HPDE6-E6E7 (cell line): ENCODE data around the gene TEAD1.

ENCODE experiments used
- DNase-seq: peaks from one replicate; pipeline ENCODE4 v3.0.0; 2011; ENCODE audit warnings: missing footprints; ENCODE audit errors: extremely low spot score

Gene TEAD1

GRCh38 chr11:12673924-12674570 is at the start of gene TEAD1:
Gene TEAD1 (plus strand): TSS chr11:12674421.
- peak; percentile 71 for DNase-seq

GRCh38 chr11:12624595-12624994 is 49.6 kb upstream of the TEAD1 start:
- DNase-seq = no peak

DNA sequence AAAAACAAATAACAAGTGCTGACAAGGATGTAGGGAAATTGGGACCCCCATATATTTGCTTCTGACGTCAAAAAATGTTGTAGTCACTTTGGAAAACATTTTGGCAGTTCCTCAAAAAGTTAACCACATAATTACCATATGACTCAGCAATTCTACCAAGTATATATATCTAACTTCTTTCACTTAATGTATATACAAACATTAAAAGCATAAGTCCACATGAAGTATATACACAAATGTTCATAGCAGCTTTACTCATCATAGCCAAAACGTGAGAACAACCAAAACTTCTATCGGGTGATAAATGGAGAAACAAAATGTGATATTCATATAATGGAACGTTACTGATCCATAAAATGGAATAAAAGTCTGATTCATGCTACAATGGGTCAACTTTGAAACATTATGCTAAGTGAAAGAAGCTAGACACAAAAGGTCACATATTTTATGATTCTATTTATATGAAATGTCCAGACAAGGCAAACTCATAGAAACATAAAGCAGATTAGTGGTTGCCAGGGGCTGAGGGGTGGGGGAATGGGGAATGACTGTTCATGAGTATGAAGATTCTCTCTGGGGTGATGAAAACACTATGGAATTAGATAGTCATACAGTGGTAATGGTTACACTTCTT is 48.7 kb upstream of the TEAD1 start:
- DNase-seq = no peak

DNA sequence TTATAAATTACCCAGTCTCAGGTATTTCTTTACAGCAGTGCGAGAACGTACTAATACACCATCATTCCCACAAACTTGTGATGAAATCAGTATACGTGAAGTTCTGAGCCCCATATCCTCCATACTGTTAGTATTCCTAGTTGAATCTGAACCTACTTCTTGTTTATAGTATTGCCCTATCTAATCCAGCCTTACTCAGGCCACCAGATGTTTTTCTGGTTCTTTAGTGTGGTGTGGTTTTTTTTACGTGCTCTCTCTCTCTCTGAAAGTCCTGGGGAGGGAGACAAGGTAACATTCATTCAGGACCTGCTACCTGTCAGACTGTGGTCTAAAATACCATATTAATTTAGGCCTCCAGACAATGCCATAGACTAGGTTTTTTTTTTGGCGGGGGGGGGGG is 47.6 kb upstream of the TEAD1 start:
- no peak for DNase-seq

DNA sequence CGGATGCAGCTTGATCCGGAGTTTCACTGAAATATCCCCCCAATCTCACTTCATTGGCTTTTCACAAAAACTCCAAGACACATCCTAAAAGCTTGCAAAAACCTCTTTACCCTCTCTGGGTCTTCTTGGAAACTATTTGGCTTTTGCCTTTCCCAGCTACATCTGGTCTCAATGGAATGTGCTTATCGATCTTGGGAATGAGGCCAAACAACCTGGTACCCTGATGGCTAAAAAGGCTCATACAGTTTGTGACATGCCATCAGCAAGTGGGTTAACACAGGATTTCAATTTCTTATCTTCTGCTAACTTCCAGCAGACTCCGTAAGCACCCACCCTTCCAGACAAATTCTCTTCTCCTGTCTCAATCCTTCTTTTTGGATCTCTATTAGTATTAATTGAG is 45.9 kb upstream of the TEAD1 start:
- no peak for DNase-seq

DNA sequence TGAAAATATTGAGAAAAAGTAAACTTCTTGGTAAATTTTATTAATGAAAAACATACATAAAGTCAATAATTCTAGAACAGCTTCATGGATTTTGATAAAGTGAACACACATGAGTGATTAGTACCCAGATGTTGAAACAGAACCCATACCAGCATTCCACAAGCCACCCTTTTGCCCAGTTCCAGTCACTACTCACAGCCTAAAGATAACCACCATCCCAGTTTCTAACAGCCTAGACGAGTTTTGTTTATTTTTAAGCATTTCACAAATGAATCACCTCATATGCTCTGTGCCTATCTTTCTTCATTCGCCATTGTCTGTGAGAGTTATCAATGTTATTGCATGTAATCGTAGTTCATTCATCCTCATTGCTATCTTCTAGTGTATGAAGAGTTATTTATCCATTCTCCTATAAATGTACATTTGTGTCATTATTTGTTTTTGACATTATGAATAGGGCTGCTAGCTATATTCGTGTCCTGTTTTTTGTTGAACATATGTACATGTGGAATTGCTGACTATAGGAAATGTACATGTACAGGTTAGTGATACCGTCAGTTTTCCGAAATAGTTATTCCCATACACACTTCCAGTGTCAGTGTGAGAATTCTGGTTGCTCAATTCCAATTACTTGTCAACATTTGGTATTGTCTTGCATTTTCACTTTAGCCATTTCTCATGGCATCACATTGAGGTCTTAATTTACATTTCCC is 44.5 kb upstream of the TEAD1 start:
- no peak for DNase-seq

DNA sequence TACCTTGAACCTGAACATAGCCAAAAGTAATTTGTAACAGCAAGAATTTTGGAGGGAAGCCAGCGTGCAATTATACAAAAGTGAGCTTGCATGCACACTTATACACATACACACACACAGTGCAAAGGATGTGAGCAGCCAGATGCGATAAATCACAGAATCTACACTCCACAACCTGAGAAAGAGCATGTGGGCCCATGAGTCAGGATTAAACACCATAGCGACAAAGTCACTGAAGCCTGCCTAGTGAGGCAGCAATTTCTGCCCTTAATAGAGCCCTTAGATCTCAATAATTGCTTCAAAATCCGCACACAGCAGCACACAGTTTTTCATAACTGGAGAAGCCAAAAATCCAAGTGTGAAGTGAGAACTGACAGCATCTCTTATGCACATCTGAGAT is 42.6 kb upstream of the TEAD1 start:
- no peak for DNase-seq

GRCh38 chr11:12634329-12634728 is 39.9 kb upstream of the TEAD1 start:
- no peak for DNase-seq

DNA sequence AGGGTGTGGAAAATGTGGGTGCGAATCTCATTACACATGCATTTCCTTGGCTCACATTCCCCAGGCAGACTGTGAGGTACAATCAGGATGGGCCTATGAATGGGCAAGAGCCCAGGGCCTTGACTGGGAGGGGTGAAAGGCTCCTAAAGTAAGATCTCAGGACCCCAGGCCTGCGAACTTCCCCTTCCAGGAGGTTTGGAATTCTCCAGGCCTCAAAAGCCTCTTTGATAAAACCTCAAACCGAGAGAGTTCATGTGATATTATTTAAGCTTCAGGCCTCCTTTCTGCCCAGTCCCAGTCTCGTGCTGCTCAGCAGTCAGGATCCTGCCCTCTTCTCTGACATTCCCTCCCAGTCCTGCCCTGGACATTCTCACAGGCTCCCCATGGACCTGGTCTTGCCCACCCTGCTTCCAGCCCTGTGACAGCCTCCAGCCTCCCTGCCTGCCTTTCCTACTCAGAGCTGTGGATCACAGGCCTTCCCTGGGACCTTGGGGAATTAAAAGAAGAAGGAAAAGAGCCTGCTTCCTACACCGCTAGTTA is 37.3 kb upstream of the TEAD1 start:
- no peak for DNase-seq

DNA sequence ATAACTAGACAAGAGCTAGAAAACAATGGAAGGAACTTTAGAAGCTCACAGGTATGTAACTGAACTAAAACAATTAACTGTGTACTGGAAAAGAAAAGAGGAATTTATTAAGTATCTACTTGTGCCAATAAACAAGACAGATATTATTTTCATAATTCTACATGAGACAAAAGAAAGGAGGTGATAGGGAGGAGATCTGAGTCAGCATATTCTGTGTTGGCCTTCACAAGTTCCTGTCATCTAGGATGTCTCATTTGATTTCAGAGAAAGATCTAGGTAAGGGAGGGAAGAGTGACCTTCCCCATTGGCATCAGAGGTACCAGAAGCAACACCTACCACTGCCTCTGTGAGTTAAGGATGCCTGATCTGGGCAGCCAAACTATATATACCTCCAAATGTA is 34.8 kb upstream of the TEAD1 start:
- DNase-seq = no peak

DNA sequence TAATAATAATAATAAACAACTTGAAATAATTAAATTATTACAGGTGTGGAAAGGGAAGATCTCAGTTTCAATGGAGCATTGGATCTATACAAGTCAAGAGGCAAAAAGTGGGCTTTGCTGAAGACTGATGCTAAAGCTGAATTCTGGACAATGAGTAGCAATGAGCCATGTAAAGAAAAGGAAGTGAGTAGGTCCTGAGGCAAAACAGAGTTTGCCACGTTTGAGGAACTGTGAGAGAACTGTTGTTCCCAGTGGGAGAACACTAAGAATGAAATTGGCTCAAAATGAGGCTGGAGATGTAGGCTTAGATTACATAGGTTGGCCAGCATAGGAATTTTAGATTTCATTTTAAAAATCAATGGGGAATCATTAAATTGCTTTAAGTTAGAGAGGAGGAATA is 33.9 kb upstream of the TEAD1 start:
- no peak for DNase-seq

DNA sequence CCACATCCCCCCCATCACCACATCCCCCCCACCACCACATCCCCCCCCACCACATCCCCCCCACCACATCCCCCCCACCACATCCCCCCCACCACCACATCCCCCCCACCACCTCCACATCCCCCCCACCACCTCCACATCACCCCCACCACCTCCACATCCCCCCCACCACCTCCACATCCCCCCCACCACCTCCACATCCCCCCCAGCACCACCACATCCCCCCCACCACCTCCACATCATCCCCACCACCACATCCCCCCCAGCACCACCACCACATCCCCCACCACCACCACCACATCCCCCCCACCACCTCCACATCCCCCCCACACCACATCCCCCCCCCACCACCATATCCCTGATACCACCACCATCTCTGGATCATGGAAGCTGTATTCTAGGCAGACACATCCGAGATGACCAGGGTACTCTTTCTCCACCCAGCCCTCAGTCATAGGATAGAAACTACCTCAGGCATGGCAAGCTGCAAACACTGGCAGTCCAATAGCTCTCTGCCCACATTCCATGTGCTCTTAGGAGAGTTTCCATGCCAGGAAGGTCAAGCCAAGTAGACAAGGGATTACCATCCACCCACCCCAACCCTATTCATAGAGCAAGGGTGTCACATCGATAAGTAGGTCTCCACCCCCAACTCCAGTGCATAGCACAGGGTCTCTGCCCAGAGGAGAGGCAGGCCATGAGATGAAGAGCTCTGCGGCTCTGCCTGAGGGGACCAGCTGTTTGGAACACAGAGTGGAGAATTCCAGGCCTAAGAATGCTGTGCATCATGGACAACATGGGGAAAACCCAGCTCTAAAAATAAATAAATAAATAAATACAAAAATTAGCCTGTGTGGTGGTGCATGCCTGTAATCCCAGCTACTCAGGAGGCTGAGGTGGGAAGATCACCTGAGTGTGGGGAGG is 33.0 kb upstream of the TEAD1 start:
- DNase-seq = peak; percentile 21

- DNase-seq = no peak
Observed at GRCh38 chr11:12642040-12642439, 32.2 kb upstream of the TEAD1 start.

DNA sequence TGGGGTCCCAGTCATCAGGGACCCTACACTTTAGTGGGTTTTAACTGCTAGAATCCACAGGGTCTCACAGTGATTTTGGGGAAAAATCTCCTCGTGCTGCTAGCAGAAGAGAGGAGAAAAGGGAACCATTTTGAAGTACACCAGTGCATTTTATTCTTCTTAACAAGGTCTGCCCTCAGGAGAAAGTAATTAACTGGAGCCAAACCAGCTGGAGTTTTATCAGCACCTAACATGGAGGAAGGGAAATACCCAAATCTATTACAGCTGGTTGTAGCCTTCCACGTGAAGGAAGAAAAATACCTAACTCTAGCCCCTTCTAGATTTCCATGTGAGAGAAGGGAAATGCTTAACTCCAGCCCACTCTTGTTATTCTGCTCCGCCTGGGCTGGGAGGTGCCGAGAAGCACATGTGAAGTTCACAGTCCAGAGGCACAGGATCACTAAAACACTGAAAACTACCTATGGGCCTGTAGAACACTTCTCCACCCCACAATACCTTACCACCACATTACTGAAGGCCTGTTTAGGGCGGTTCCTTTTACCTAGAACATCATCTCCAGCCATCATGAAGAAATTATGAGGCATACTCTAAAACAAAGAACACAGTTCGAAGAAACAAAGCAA is 31.3 kb upstream of the TEAD1 start:
- DNase-seq = no peak

- DNase-seq = no peak
Observed at GRCh38 chr11:12646478-12646877, 27.7 kb upstream of the TEAD1 start.

- no peak for DNase-seq
Observed at GRCh38 chr11:12653729-12654128, 20.5 kb upstream of the TEAD1 start.

GRCh38 chr11:12655842-12656241 is 18.4 kb upstream of the TEAD1 start:
- no peak for DNase-seq

DNA sequence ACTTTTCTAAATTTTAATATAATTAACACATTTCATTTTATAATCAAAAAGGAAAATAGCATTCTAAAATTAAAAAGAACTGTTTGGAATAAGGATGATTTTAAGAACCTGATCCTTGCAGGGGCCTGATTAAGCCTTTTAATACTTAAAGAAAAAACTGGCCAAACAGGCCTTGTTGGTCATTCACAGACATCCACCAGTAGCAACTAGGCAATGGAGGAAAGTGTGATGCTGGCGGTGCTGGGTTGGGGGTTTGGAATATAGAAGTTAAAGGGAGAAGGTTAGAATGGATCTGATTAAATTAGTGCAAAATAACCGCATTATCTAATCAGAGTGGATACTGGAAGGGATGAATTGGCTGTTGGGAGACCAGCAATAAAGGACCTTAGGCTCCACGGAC is 16.9 kb upstream of the TEAD1 start:
- no peak for DNase-seq

DNA sequence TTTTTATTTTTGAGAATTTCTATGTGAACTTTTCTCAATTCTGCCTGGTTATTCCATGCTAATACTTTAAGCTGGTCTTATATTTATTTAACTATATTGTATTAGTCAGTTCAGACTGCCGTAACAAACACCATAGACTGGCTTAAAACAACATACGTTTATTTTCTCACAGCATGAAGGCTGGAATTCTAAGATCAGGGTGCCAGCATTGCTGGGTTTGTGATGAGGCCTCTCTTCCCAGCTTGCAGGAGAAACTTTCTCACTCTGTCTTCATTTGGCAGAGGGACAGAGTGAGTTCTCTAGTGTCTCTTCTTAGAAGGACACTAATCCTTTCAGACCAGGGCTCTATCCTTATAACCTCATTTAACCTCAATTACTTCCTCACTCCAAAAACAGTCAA is 16.2 kb upstream of the TEAD1 start:
- DNase-seq = no peak

- DNase-seq = no peak
Observed at GRCh38 chr11:12662101-12662689, 12.0 kb upstream of the TEAD1 start.

- DNase-seq = no peak
Observed at GRCh38 chr11:12664385-12664784, 9.8 kb upstream of the TEAD1 start.
